H9 (cell line): ENCODE data around the gene ZBTB43. TPM values are rescaled to one million over a fixed set of nuclear protein-coding genes. Genes with fewer than 3 reads are reported as not detected.
A peak's percentile ranks its signal among the peaks of the same experiment; 100 is the strongest.

ENCODE experiments used
- DNase-seq: peaks from one replicate; pipeline ENCODE4 v3.0.0-alpha.2; 2017
- H2AFZ ChIP-seq: one replicate; pipeline ENCODE4 v1.6.1; 2013; ENCODE audit warnings: mild to moderate bottlenecking, low read length, control low read depth, moderate library complexity
- H2AK5ac ChIP-seq: 2 replicates; pipeline ENCODE4 v1.6.1; 2013; ENCODE audit warnings: low read length, control low read depth, mixed read lengths; ENCODE audit not compliant: insufficient read length
- H2BK120ac ChIP-seq: one replicate; pipeline ENCODE4 v1.6.1; 2013; ENCODE audit warnings: low read depth, mild to moderate bottlenecking, low read length, control low read depth, inconsistent platforms; ENCODE audit not compliant: poor library complexity, severe bottlenecking
- H2BK12ac ChIP-seq: 2 replicates; pipeline ENCODE4 v1.6.1; 2013; ENCODE audit warnings: low read length, control low read depth, mixed read lengths, low read depth; ENCODE audit not compliant: insufficient read length
- H2BK15ac ChIP-seq: 2 replicates; pipeline ENCODE4 v1.6.1; 2013; ENCODE audit warnings: low read depth, low read length, control low read depth
- H2BK20ac ChIP-seq: one replicate; pipeline ENCODE4 v1.6.1; 2013; ENCODE audit warnings: low read depth, mild to moderate bottlenecking, low read length, control low read depth, inconsistent platforms; ENCODE audit not compliant: poor library complexity, severe bottlenecking
- H2BK5ac ChIP-seq: 2 replicates; pipeline ENCODE4 v1.6.1; 2013; ENCODE audit warnings: low read length, control low read depth, mixed read lengths; ENCODE audit not compliant: insufficient read length
- H3K14ac ChIP-seq: 2 replicates; pipeline ENCODE4 v1.6.1; 2013; ENCODE audit warnings: low read length, control low read depth; ENCODE audit not compliant: insufficient read depth
- H3K18ac ChIP-seq: 2 replicates; pipeline ENCODE4 v1.6.1; 2013; ENCODE audit warnings: low read depth, mild to moderate bottlenecking, mixed read lengths, low read length, control low read depth; ENCODE audit not compliant: insufficient read length
- H3K23ac ChIP-seq: 2 replicates; pipeline ENCODE4 v1.6.1; 2013; ENCODE audit warnings: low read length, control low read depth, mixed read lengths, low read depth; ENCODE audit not compliant: insufficient read length
- H3K23me2 ChIP-seq: 2 replicates; pipeline ENCODE4 v1.6.1; 2013; ENCODE audit warnings: low read depth, mild to moderate bottlenecking, mixed read lengths, low read length, control low read depth; ENCODE audit not compliant: insufficient read length, poor library complexity, severe bottlenecking
- H3K27ac ChIP-seq: 2 replicates; pipeline ENCODE4 v1.5.1; 2013; ENCODE audit warnings: low read length, control low read depth, mixed read lengths, low read depth; ENCODE audit not compliant: insufficient read length
- H3K27me3 ChIP-seq: 2 replicates; pipeline ENCODE4 v1.6.1; 2013; ENCODE audit warnings: low read length, control low read depth, inconsistent platforms; ENCODE audit not compliant: insufficient read depth
- H3K4ac ChIP-seq: 2 replicates; pipeline ENCODE4 v1.6.1; 2013; ENCODE audit warnings: low read depth, mild to moderate bottlenecking, control low read depth, inconsistent platforms, low read length, moderate library complexity
- H3K4me1 ChIP-seq: 2 replicates; pipeline ENCODE4 v1.6.1; 2013; ENCODE audit warnings: low read length, control low read depth, inconsistent platforms; ENCODE audit not compliant: insufficient read depth
- H3K4me2 ChIP-seq: 2 replicates; pipeline ENCODE4 v1.6.1; 2013; ENCODE audit warnings: low read length, control low read depth, mixed read lengths; ENCODE audit not compliant: insufficient read length, insufficient read depth
- H3K56ac ChIP-seq: 2 replicates; pipeline ENCODE4 v1.6.1; 2013; ENCODE audit warnings: low read depth, mild to moderate bottlenecking, mixed read lengths, low read length, control low read depth; ENCODE audit not compliant: insufficient read length
- H3K79me1 ChIP-seq: 2 replicates; pipeline ENCODE4 v1.6.1; 2013; ENCODE audit warnings: low read depth, mild to moderate bottlenecking, moderate library complexity, low read length, control low read depth, inconsistent platforms; ENCODE audit not compliant: insufficient read depth, poor library complexity, severe bottlenecking
- H3K79me2 ChIP-seq: 2 replicates; pipeline ENCODE4 v1.6.1; 2013; ENCODE audit warnings: low read length, control low read depth, inconsistent platforms; ENCODE audit not compliant: insufficient read depth
- H3K9ac ChIP-seq: 2 replicates; pipeline ENCODE4 v1.6.1; 2013; ENCODE audit warnings: low read length, control low read depth, mixed read lengths; ENCODE audit not compliant: insufficient read length; ENCODE audit errors: extremely low read depth
- H3K9me3 ChIP-seq: one replicate; pipeline ENCODE4 v1.6.1; 2013; ENCODE audit warnings: low read depth, low read length, inconsistent platforms; ENCODE audit not compliant: control insufficient read depth
- H3T11ph ChIP-seq: one replicate; pipeline ENCODE4 v1.6.1; 2013; ENCODE audit warnings: mild to moderate bottlenecking, low read length, control low read depth, inconsistent platforms
- H4K20me1 ChIP-seq: one replicate; pipeline ENCODE4 v1.6.1; 2013; ENCODE audit not compliant: control insufficient read depth, insufficient read length, insufficient read depth
- H4K5ac ChIP-seq: 2 replicates; pipeline ENCODE4 v1.6.1; 2013; ENCODE audit warnings: low read depth, mild to moderate bottlenecking, mixed read lengths, low read length, control low read depth; ENCODE audit not compliant: insufficient read length
- H4K8ac ChIP-seq: replicated peaks from 2 replicates; pipeline ENCODE4 v1.6.1; 2013; ENCODE audit warnings: low read length, control low read depth, mixed read lengths, low read depth; ENCODE audit not compliant: insufficient read length
- H4K91ac ChIP-seq: 2 replicates; pipeline ENCODE4 v1.6.1; 2013; ENCODE audit warnings: low read depth, mild to moderate bottlenecking, moderate library complexity, mixed read lengths, low read length, control low read depth; ENCODE audit not compliant: insufficient read length
- H3K27ac Mint-ChIP-seq, 3 experiments: 2 replicates in 2 of 3; 3 replicates in 1 of 3; pipeline ENCODE4 v1.8.0; 2020 to 2021; ENCODE audit warnings: mixed read lengths in 3 of 3, mild to moderate bottlenecking in 1 of 3, moderate library complexity in 1 of 3
- H3K27me3 Mint-ChIP-seq: 2 replicates; pipeline ENCODE4 v1.8.0; 2021; ENCODE audit warnings: low read depth, mild to moderate bottlenecking, moderate library complexity, mixed read lengths
- H3K36me3 Mint-ChIP-seq, 3 experiments: 2 replicates in 2 of 3; 3 replicates in 1 of 3; pipeline ENCODE4 v1.8.0; 2020 to 2021; ENCODE audit warnings: low read depth in 3 of 3, mixed read lengths in 3 of 3; ENCODE audit not compliant: insufficient read depth in 1 of 3
- H3K4me1 Mint-ChIP-seq, 2 experiments: 2 replicates each; pipeline ENCODE4 v1.8.0; 2020; ENCODE audit warnings: mixed read lengths in 2 of 2
- H3K4me3 Mint-ChIP-seq, 2 experiments: 2 replicates in 1 of 2; 3 replicates in 1 of 2; pipeline ENCODE4 v1.8.0; 2020 to 2021; ENCODE audit warnings: mild to moderate bottlenecking in 2 of 2, mixed read lengths in 2 of 2, moderate library complexity in 1 of 2
- H3K9me3 Mint-ChIP-seq, 2 experiments: 2 replicates in 1 of 2; 3 replicates in 1 of 2; pipeline ENCODE4 v1.8.0; 2020; ENCODE audit warnings: mild to moderate bottlenecking in 2 of 2, mixed read lengths in 2 of 2, moderate library complexity in 1 of 2
- WGBS: extraction: QIAGEN DNeasy Blood & Tissue Kit; methylation state at CpG from one replicate; pipeline ENCODE4 v1.1.7; 2013; ENCODE audit warnings: missing lambda C conversion rate, low lambda C conversion rate, mixed read lengths; ENCODE audit not compliant: insufficient read length; ENCODE audit errors: extremely low coverage; 5-methylcytosine and 5-hydroxymethylcytosine counted together
- total RNA-seq: library from RNA; stranded (reverse); gene quantifications from 2 replicates; pipeline ENCODE4 v1.2.1, GENCODE V29; 2021
- TF ChIP-seq, protein P1 (sequence below): fragments of 200-600 bp; sonication (generic); conservative IDR thresholded peaks from 3 replicates; pipeline ENCODE4 v1.8.0; 2021; ENCODE audit warnings: antibody characterized with exemption, mild to moderate bottlenecking

The ZBTB43 gene
- total RNA-seq, 1 experiment from 2014 or later = 15.7 TPM

DNA sequence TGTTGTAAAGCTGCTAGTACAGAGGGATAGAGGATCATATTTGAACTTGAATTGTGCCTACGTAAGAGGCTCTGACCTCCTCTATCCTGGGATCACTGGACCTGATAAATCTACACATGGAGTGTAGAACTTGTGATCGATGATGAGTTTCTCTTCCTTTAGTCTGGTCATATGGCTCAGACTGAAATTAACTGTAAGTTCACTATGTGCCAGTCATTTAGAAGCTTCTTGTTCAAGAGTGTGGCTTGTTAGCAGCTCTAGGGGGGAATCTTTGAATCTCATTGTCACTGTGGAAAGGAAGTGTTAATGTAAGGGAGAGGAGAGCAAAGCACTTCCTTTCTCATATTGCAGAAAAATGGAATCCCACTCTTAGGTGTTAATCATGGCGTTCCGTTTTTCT lies 67.7 kb downstream of the ZBTB43 start:
- H3K27me3 ChIP-seq = no peaks in the 10 kb centered on the region
- 0 out of 2 replicates have a peak, but pooled peaks cover 3% of the 10 kb centered on the region for H3K4me1 ChIP-seq
- H4K5ac ChIP-seq = no peak overlapping the region
- no peak overlapping the region for H4K8ac ChIP-seq
- H3K23ac ChIP-seq = no peak overlapping the region
- H2BK5ac ChIP-seq = no peak overlapping the region
- H2AK5ac ChIP-seq = no peak overlapping the region
- Mint-ChIP-seq H3K9me3 (peaks cover 9% of the 10 kb centered on the region in 2 experiments), H3K4me1 (peaks cover 16 to 18% of the 10 kb centered on the region in 2 experiments), H3K4me3 (no peak overlapping the region), H3K27ac (peak overlapping the region in 1 of 3 experiments; percentile 80; a peak in 3 of 7 replicates), H3K36me3 (peaks cover 2 to 9% (median 5%) of the 10 kb centered on the region in 3 experiments; a peak in 6 of 7 replicates), H3K27me3 (no peaks in the 10 kb centered on the region; the same call in 1 of the 2 replicates)
- H4K91ac ChIP-seq = no peak overlapping the region
- no peak overlapping the region for H3K4ac ChIP-seq
- no peak overlapping the region for H3K14ac ChIP-seq
- no peaks in the 10 kb centered on the region for H3K9me3 ChIP-seq
- no CpG with 5 or more reads among the region's 4 CpGs for whole genome bisulfite sequencing
- peaks cover 5% of the 10 kb centered on the region; the same call in 1 of the 2 replicates for H3K79me2 ChIP-seq
- no peaks in the 10 kb centered on the region for H4K20me1 ChIP-seq
- H3K4me2 ChIP-seq = no peak overlapping the region
- no peak overlapping the region for H2AFZ ChIP-seq
- H3K18ac ChIP-seq = no peak overlapping the region
- H2BK120ac ChIP-seq = no peak overlapping the region
- H2BK20ac ChIP-seq = no peak overlapping the region
- TF ChIP-seq, protein P1, sequence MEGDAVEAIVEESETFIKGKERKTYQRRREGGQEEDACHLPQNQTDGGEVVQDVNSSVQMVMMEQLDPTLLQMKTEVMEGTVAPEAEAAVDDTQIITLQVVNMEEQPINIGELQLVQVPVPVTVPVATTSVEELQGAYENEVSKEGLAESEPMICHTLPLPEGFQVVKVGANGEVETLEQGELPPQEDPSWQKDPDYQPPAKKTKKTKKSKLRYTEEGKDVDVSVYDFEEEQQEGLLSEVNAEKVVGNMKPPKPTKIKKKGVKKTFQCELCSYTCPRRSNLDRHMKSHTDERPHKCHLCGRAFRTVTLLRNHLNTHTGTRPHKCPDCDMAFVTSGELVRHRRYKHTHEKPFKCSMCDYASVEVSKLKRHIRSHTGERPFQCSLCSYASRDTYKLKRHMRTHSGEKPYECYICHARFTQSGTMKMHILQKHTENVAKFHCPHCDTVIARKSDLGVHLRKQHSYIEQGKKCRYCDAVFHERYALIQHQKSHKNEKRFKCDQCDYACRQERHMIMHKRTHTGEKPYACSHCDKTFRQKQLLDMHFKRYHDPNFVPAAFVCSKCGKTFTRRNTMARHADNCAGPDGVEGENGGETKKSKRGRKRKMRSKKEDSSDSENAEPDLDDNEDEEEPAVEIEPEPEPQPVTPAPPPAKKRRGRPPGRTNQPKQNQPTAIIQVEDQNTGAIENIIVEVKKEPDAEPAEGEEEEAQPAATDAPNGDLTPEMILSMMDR = no peak
- peaks cover 5% of the 10 kb centered on the region for H3K79me1 ChIP-seq
- no peak overlapping the region for H2BK15ac ChIP-seq
- H2BK12ac ChIP-seq = no peak overlapping the region
- no peak for DNase-seq
- H3K56ac ChIP-seq = no peak overlapping the region
- no peak overlapping the region for H3K9ac ChIP-seq
- H3T11ph ChIP-seq = no peak overlapping the region
- H3K23me2 ChIP-seq = no peaks in the 10 kb centered on the region
- no peak overlapping the region for H3K27ac ChIP-seq
